Measurements from ENCODE around the gene RHNO1.
"Not testable (repeated sequence)": the region's sequence is repeated elsewhere in the genome, so short reads cannot be mapped to it uniquely, and the experiment has no call there.

The RHNO1 gene

DNA sequence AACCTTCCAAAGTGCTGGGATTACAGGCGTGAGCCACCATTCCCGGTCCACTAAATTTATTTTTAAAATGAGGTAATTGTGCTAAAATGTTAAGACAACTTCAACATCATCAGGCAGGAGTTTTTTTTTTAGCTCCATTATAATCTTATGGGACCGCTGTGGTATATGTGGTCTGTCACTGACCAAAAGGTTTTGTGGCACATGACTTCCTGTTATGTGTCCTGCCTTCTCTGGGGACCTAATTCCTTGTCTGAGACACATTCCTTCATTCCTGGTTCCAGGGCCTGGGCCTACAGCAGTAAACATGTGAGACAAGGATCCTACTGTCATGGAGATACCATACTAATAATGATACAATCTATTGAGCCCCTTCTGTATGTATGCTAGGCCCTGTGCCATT, 25.1 kb upstream of the RHNO1 start:
- H3K9me3 Mint-ChIP-seq, result no peaks in the 10 kb centered on the region
- DNase-seq (ENCODE audit: low spot score), result no peak
- H3K27ac Mint-ChIP-seq, result no peak overlapping the region
- H3K36me3 Mint-ChIP-seq (ENCODE audit: low read depth), result peaks cover 2% of the 10 kb centered on the region
- no peaks in the 10 kb centered on the region for H3K27me3 Mint-ChIP-seq (ENCODE audit: low read depth)
- H3K4me3 Mint-ChIP-seq, result no peak overlapping the region
- no peaks in the 10 kb centered on the region for H3K4me1 Mint-ChIP-seq (ENCODE audit: low read depth)

DNA sequence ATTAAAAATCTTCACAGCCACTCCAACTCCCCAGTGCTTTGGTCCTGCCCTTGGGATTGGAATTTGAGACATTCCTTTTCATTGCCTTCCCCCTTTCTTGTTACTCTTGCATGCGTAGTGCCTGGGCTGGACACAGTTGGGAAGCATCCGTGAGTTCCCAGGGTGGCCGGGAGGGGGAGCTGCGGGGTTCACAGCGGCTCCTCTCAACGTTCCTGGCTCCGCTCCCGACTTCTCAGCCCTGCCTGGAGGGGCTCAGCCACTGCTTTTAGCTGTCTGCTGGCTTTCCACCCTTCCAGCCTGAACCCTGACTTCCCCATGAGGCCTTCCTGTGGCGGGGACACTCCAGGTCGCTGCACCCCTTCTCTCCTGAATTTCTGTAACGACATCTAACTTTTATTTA, 23.4 kb upstream of the RHNO1 start:
- peak; percentile 22 for DNase-seq (ENCODE audit: low spot score)
- Mint-ChIP-seq H3K27ac (no peak overlapping the region), H3K9me3 (no peaks in the 10 kb centered on the region), H3K27me3 (ENCODE audit: low read depth) (no peaks in the 10 kb centered on the region), H3K36me3 (ENCODE audit: low read depth) (peaks cover 7% of the 10 kb centered on the region), H3K4me1 (ENCODE audit: low read depth) (no peaks in the 10 kb centered on the region), H3K4me3 (no peak overlapping the region)

DNA sequence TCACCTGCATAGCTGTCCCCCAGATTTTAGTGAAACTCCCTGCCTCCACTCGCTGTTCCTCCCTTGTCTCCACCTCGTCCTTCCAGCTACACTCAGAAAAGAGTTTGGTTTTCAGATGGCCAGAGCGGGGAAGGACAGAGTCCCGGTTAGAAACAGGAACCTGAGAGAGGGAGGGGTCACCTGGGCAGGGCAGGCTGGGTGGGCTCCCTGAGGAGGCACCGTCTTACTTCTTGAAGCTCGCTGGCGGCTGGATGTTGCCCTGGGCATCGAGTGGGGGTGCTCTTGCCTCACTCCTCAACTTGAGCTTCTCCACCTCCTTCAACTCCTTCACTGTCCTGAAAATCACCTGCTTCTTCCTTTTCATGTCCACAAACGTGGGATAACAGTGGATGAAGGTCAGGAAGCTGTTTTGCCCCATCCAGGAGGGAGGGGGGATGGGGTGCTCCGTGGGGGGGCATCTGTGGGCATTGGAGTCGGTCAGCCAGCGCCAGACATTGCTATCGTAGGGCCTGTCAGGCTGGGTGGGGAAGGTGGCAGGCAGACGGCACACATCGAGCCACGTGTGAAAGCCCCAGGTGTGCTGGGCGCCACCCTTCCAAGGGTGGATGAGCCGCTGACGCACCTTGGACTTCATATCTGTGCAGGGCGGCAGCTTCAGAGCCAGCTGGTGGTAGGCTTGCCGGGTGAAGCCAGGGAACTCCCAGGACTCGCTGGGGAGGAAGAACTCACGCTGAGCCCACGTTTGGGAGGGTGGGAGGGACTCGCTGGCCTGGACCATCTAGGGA, 22.2 kb upstream of the RHNO1 start:
- Mint-ChIP-seq H3K9me3 (no peaks in the 10 kb centered on the region), H3K36me3 (ENCODE audit: low read depth) (peaks cover 16% of the 10 kb centered on the region), H3K27ac (no peak overlapping the region), H3K27me3 (ENCODE audit: low read depth) (no peaks in the 10 kb centered on the region), H3K4me3 (no peak overlapping the region), H3K4me1 (ENCODE audit: low read depth) (no peaks in the 10 kb centered on the region)
- no peak for DNase-seq (ENCODE audit: low spot score)

DNA sequence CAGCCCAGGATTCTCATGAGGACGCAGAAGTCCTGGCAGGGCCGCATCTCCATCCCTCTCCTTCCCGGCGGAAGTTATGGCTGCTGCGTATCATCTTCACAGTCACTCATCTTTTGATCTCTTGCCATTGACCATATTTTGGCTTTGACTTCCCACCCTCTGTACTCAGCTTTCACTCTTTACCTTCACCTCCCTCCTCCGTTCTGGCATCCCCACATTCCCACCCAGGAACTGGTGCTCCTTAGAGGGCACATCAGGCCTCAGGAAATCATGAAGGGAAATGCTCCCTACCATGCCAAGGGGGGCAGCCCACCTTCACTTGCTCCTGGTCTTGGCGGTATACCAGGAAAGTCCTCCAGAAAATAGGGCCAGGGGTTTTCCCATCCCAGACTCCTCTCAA, 21.5 kb upstream of the RHNO1 start:
- DNase-seq (ENCODE audit: low spot score), result no peak
- Mint-ChIP-seq H3K4me1 (ENCODE audit: low read depth) (no peaks in the 10 kb centered on the region), H3K4me3 (no peak overlapping the region), H3K27ac (no peak overlapping the region), H3K9me3 (no peaks in the 10 kb centered on the region), H3K36me3 (ENCODE audit: low read depth) (peaks cover 22% of the 10 kb centered on the region), H3K27me3 (ENCODE audit: low read depth) (no peaks in the 10 kb centered on the region)

DNA sequence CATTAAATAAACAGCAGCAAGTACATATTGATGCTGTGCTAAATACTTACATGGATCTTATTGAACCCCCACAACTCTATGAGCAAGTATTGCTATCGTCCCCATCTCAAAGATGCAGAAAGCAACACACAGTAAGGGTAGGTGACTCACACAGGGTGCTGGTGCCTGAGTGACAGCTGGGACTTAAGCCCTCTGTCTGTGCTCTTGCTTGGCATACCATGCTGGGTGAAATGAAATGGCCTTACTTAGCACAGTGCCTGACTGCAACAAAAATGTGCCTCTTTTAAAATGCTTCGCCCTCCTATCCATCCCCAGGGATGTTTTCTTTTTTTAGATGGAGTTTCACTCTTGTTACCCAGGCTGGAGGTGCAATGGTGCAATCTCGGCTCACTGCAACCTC, 21.0 kb upstream of the RHNO1 start:
- Mint-ChIP-seq H3K27ac (no peak overlapping the region), H3K4me1 (ENCODE audit: low read depth) (no peaks in the 10 kb centered on the region), H3K4me3 (no peak overlapping the region), H3K9me3 (no peaks in the 10 kb centered on the region), H3K36me3 (ENCODE audit: low read depth) (peaks cover 23% of the 10 kb centered on the region), H3K27me3 (ENCODE audit: low read depth) (no peaks in the 10 kb centered on the region)
- DNase-seq (ENCODE audit: low spot score), result no peak

DNA sequence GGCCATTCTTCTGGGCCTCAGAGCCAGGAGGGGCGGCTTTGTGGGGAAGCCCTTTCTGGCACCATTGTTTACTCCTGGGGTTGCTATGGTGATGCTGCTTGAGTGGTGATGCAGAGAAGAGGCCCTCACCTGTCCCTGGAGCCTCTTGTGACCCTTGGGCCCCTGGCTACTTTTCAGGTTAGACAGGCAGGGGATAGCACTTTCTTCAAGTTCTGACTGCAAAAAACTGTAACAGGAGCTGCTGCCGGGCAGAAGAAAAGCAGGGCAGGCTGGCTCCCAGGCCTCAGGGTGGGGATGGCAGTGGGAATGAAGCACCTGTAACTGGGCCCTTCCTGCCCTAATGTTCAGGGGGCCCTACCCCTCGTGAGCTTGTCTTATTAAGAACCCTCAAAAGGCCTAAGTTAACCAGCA, 20.0 kb upstream of the RHNO1 start, which contains the start of gene TEX52:
Gene TEX52 (minus strand): TSS at position 19 of the 411 bp plus-strand sequence. CDS start 13 bp downstream, at position 6.
- Mint-ChIP-seq H3K4me1 (ENCODE audit: low read depth) (no peaks in the 10 kb centered on the region), H3K27me3 (ENCODE audit: low read depth) (no peaks in the 10 kb centered on the region), H3K4me3 (no peak within 1 kb of the TSS), H3K36me3 (ENCODE audit: low read depth) (peaks cover 29% of the 10 kb centered on the region), H3K9me3 (no peaks in the 10 kb centered on the region), H3K27ac (no peak within 1 kb of the TSS)
- DNase-seq (ENCODE audit: low spot score), result no peak

DNA sequence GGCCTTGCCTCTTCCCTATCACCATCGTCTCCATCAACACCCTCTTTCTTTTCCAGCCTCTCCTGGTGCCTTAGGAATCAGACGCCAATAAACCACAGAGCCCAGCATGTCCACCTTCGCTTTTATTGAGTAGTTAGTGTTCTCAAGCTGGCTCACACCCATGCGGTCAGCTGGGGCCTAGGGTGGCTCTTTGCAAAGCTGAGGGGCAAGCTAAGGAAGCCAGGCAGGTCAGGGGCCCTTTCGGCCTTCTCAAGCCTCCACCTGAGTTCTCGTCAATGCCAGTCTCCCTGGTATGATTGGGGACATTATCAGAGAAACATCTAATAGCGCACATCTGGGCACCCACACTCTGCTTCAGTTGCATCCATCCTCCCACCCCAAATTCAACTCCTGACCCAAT, 19.4 kb upstream of the RHNO1 start:
- no peaks in the 10 kb centered on the region for H3K9me3 Mint-ChIP-seq
- no peaks in the 10 kb centered on the region for H3K4me1 Mint-ChIP-seq (ENCODE audit: low read depth)
- no peak for DNase-seq (ENCODE audit: low spot score)
- peaks cover 31% of the 10 kb centered on the region for H3K36me3 Mint-ChIP-seq (ENCODE audit: low read depth)
- no peak overlapping the region for H3K4me3 Mint-ChIP-seq
- no peaks in the 10 kb centered on the region for H3K27me3 Mint-ChIP-seq (ENCODE audit: low read depth)
- H3K27ac Mint-ChIP-seq, result no peak overlapping the region

DNA sequence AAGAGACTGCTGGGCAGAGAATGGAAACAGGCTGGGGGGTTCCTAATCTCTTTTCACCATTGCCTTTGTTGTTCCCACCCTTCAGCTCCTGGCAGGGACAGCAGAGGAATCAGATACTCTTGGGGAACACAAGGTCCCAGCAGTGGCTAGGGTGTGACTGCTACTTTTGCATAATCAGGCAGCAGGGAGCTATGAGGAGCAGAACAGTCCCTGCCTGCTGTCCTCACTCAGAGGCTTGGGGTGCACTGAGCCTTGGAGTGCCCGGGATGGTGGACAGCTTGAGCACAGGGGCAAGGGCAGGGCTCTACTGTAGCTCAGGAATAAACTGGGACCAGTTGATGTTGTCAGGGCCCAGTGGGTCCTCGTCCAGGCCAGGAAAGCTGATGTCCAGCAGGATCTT, 18.7 kb upstream of the RHNO1 start:
- no peak for DNase-seq (ENCODE audit: low spot score)
- Mint-ChIP-seq H3K36me3 (ENCODE audit: low read depth) (peaks cover 33% of the 10 kb centered on the region), H3K9me3 (no peaks in the 10 kb centered on the region), H3K27me3 (ENCODE audit: low read depth) (no peaks in the 10 kb centered on the region), H3K4me3 (no peak overlapping the region), H3K4me1 (ENCODE audit: low read depth) (no peaks in the 10 kb centered on the region), H3K27ac (no peak overlapping the region)

DNA sequence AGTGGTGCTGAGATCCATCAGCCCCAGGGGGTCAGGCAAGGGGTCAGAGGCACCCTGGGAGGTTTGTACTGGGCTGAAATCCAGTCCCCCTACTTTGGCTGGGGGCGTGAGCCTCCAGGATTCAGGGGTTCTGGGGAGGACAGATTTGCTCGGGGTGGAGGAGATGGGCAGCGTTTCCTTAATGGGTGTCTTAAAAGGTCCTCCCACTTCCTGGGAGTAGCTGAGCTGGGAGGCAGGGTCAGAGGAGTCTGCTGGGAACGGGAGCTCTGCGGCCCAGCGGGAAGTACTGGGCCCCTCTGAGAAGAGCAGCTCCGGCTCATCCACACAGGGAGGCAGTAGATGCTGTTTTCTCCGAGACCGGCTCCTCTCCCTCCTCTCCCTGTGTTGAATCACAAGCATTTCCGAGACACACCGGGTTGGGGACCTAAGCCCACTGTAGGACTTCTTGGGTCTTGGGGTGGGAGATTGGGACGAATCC, 18.0 kb upstream of the RHNO1 start:
- peaks cover 35% of the 10 kb centered on the region for H3K36me3 Mint-ChIP-seq (ENCODE audit: low read depth)

DNA sequence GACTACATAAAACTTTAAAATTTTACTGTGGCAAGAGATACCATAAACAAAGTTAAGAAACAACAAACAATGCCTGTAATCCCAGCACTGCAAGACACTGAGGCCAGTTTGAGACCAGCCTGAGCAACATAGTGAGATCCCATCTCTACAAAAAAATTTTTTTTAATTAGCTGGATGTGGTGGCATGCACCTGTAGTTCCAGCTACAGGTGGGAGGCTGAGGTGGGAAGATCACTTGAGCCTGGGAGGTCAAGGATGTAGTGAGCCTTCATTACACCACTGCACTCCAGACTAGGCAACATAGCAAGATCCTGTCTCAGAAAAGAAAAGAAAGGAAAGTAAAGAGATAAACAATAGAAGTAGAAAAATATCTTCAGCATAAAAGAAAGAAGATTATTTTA, 16.9 kb upstream of the RHNO1 start:
- Mint-ChIP-seq H3K9me3 (no peaks in the 10 kb centered on the region), H3K4me3 (no peak overlapping the region), H3K27ac (no peak overlapping the region), H3K36me3 (ENCODE audit: low read depth) (peaks cover 44% of the 10 kb centered on the region), H3K27me3 (ENCODE audit: low read depth) (no peaks in the 10 kb centered on the region), H3K4me1 (ENCODE audit: low read depth) (no peaks in the 10 kb centered on the region)
- no peak for DNase-seq (ENCODE audit: low spot score)

More for the DNA sequence above, 18.0 kb upstream of the RHNO1 start:
- Mint-ChIP-seq H3K4me1 (ENCODE audit: low read depth) (no peaks in the 10 kb centered on the region), H3K4me3 (no peak overlapping the region), H3K27ac (no peak overlapping the region), H3K9me3 (no peaks in the 10 kb centered on the region), H3K27me3 (ENCODE audit: low read depth) (no peaks in the 10 kb centered on the region)
- no peak for DNase-seq (ENCODE audit: low spot score)

DNA sequence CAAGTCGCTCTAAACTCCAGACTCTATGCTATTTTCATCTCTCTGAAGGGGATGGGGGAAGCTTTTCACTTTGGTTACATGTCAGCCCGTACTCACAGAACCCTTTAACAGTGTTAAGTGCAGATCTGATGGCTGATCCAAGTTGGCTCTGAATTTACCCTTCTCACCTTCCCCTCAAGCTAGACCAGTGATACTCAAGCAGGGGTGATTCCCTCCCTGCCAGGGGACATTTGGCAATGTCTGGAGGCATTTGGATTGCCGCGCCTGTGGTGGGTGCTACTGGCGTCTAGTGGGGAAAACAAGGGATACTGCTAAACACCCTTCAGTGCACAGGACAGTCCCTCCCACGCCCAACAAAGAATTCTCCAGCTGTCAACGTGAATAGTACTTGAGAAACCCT, 14.1 kb upstream of the RHNO1 start:
- H3K4me3 Mint-ChIP-seq, result no peak overlapping the region
- no peak overlapping the region for H3K27ac Mint-ChIP-seq
- H3K27me3 Mint-ChIP-seq (ENCODE audit: low read depth), result no peaks in the 10 kb centered on the region
- no peaks in the 10 kb centered on the region for H3K4me1 Mint-ChIP-seq (ENCODE audit: low read depth)
- DNase-seq (ENCODE audit: low spot score), result no peak
- no peaks in the 10 kb centered on the region for H3K9me3 Mint-ChIP-seq
- H3K36me3 Mint-ChIP-seq (ENCODE audit: low read depth), result peaks cover 60% of the 10 kb centered on the region

DNA sequence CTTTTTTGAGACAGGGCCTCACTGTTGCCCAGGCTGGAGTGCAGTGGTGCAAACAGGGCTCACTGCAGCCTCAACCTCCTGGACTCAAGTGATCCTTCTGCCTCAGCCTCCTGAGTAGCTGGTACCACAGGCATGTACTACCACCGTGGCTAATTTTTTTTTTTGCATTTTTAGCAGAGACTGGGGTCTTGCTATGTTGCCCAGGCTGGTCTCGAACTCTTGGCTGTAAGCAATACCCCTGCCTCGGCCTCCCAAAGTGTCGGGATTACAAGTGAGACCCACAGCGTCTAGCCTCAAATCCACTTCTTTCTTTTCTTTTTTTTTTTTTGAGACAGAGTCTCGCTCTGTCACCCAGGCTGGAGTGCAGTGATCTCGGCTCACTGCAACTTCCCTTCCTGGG, 13.6 kb upstream of the RHNO1 start:
- not testable (repeated sequence) for H3K9me3 Mint-ChIP-seq

DNA sequence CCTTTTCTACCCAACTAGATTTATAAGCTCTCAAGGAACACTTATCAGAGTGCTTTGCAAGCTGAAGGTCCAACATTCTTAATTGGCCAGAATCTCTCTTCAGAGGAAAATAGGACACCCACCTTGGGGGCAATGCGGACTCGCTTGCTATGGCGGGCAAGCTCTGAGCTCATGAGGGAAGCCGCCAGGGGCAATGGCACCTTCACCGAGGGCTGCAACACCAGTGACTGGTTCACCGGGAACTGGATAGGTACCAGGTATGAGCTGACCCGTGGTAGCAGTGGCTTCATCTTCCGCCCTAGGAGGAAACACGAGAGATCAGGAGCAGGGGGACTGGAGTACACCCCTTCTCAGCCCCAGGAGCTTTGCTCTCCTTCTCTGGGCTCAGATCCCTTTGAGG, 12.8 kb upstream of the RHNO1 start:
- no peak overlapping the region for H3K4me3 Mint-ChIP-seq
- no peak overlapping the region for H3K27ac Mint-ChIP-seq
- H3K27me3 Mint-ChIP-seq (ENCODE audit: low read depth), result no peaks in the 10 kb centered on the region
- peaks cover 62% of the 10 kb centered on the region for H3K36me3 Mint-ChIP-seq (ENCODE audit: low read depth)
- H3K9me3 Mint-ChIP-seq, result no peaks in the 10 kb centered on the region
- DNase-seq (ENCODE audit: low spot score), result no peak
- peaks cover 5% of the 10 kb centered on the region for H3K4me1 Mint-ChIP-seq (ENCODE audit: low read depth)

More for the DNA sequence above, 13.6 kb upstream of the RHNO1 start:
- H3K4me3 Mint-ChIP-seq; H3K27ac Mint-ChIP-seq; H3K27me3 Mint-ChIP-seq (ENCODE audit: low read depth); DNase-seq (ENCODE audit: low spot score); H3K4me1 Mint-ChIP-seq (ENCODE audit: low read depth): not testable (repeated sequence)
- H3K36me3 Mint-ChIP-seq (ENCODE audit: low read depth), result peaks cover 59% of the 10 kb centered on the region

DNA sequence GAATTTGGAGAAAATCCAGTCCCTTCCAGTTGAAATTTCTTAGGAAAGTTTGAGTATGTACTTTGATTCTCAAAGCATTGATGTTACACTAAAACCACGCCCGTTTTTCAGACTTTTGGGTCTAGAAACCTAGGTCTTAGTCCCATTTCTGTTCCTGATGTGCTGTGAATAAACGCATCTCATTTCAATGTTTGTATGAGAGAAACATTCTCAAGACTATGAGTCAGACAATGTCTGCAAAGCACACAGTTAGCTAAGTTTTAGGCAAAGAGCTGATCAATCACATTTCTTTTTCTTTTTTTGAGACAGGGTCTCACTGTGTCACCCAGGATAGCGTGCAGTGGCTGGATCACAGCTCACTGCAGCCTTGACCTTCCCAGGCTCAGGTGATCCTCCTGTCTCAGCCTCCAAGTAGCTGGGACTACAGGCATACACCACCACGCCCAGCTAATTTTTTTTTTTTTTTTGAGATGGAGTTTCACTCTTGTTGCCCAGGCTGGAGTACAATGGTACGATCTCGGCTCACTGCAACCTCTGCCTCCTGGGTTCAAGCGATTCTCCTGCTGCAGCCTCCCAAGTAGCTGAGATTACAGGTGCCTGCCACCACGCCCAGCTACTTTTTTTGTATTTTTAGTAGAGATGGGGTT, 7.9 kb upstream of the RHNO1 start:
- peaks cover 58% of the 10 kb centered on the region for H3K36me3 Mint-ChIP-seq (ENCODE audit: low read depth)
- H3K9me3 Mint-ChIP-seq; H3K27me3 Mint-ChIP-seq (ENCODE audit: low read depth); H3K4me3 Mint-ChIP-seq; DNase-seq (ENCODE audit: low spot score); H3K4me1 Mint-ChIP-seq (ENCODE audit: low read depth); H3K27ac Mint-ChIP-seq: not testable (repeated sequence)

Data from T-helper 2 cell treated with Interferon-gamma antibody and Interleukin-4, amounts not matched to agents 5 μg/mL and 100 μg/mL, for 36 hours (primary cell).